22Rv1 (cell line): ENCODE results near the gene YJEFN3.

Experiments
- H3K27ac ChIP-seq: fragments of 450-650 bp; 2 replicates; pipeline ENCODE4 v1.5.1; 2017
- CTCF ChIP-seq: fragments of 450-650 bp; IDR thresholded peaks from 2 replicates; pipeline ENCODE4 v1.5.1; 2017; ENCODE audit warnings: mild to moderate bottlenecking
- ZFX ChIP-seq: fragments of 450-650 bp; IDR thresholded peaks from 2 replicates; pipeline ENCODE4 v1.6.1; 2017; ENCODE audit warnings: antibody characterized with exemption, borderline replicate concordance

YJEFN3 gene

DNA sequence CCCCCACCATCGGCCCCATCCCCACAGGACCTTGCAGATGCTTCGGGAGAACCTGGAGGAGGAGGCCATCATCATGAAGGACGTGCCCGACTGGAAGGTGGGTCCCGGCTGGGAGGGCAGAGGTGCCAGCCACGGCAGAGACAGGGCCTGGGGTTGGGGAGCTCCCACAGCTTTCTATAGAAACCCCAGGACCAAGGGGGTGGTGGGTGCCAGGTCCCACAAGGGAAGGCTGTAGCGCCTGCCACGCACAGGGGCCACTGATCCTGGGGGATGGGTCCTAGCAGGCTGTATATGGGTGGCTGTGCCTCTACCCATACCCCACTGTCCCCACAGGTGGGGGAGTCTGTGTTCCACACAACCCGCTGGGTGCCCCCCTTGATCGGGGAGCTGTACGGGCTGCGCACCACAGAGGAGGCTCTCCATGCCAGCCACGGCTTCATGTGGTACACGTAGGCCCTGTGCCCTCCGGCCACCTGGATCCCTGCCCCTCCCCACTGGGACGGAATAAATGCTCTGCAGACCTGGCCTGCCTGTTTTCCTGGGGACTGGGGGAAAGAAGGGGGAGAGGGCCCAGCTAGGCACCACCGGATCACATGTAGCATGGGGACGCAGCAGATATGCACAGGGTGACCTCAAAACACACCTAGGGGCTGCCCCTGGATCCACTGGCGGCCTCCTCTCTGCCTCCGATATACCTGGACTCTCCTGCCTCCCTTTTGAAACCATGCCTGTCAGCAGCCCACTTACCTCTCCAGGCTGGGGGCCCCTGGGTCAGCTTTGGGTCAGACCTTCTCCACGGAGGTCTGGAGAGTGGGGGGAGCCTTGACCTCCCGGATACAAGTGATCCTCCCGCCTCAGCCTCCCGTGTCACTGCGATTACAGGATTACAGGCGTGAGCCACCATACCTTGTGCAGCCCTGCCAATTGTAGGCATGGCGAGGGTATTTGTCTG lies 761 bp upstream of the YJEFN3 start:
- no peak for TF ChIP-seq CTCF
- TF ChIP-seq ZFX = no peak

DNA sequence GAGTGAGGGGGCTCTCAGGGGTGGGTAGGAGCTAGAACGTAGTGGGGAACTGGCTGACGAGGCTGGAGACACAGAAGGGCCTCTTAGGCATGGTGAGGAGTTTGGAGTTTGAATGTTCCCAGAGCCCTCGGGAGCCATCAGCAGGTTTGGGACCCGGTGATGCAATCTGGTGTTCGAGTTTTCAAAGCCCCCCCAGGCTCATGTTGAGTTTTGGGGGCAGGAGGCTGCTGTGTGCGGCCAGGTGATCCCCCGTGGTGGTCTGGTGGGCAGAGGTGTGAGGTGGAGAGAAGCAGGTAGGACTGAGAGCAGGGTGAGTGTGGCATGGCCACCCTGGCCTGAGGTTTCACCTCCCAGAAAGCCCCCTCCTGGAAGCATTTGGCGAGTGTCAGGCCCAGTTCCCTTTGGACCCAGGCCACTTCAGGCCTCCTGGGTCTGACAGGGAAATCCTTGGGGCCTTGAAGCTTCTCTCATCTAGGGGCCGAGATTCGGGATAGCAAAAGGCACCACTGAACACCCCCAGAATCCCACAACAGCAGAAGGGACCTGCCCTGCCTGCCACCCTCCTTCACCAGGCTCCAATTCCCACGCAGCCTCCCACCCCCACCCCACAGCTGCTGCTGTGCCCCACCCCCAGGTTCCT lies 1.2 kb downstream of the YJEFN3 start:
- no peak for TF ChIP-seq ZFX
- TF ChIP-seq CTCF = no peak
- no peak overlapping the region for H3K27ac ChIP-seq

More for the DNA sequence above, 761 bp upstream of the YJEFN3 start:
- no peak overlapping the region for H3K27ac ChIP-seq

GRCh38 chr19:19530423-19530804 lies 1.7 kb downstream of the YJEFN3 start:
- H3K27ac ChIP-seq = no peak overlapping the region
- TF ChIP-seq ZFX (no peak), CTCF (no peak)

GRCh38 chr19:19530889-19531288 lies 2.2 kb downstream of the YJEFN3 start:
- TF ChIP-seq CTCF (no peak), ZFX (no peak)
- H3K27ac ChIP-seq = no peak overlapping the region

GRCh38 chr19:19531951-19532805 lies 3.5 kb downstream of the YJEFN3 start:
- H3K27ac ChIP-seq = no peak overlapping the region
- peak; percentile 97 for TF ChIP-seq CTCF
- no peak for TF ChIP-seq ZFX

DNA sequence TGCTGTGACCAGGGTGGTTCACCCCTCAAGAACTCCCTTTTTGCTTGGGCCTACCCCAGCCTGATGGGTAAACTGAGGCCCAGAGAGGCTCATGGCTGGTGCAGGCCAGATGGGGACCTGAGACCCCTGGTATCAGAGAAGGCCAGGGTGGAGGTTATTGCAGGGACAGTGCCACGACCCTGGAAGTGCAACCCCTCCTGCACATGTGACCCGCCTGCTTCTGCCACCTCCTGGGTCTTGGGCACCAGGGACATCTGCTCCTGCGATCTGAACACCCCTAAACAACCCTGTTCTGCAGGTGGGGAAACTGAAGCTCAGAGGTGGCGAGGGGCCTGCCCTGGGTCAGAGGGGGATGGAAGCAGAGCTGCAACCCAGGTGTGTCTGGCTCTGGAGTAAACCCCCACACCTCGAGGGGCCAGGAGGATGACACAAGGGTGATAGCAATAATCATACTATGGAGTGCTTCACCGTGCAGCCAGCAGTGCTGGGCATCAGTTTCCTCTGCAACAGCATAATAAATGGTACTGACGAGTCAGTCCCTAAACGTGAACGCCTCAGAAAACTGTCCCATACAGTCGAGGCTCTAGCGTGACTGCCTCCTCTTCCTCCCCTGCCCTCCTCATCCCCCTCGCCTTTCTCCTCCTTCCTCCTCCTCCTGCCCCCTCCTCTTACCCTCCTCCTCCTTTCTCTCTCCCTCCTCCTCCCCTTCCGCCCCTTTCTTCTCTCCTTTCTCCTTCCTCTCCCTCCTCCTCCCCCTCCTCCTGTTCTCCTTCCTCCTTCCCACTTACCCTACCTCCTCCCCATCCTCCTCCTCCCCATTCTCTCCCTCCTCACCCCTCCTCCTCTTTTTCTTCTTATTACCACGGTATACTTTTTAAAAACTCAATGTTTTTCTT lies 4.3 kb downstream of the YJEFN3 start:
- H3K27ac ChIP-seq = 0 out of 2 replicates have a peak overlapping the region, but pooled peaks have one; percentile 29
- TF ChIP-seq ZFX (no peak), CTCF (no peak)
